HUES6 (cell line): ENCODE measurements around the gene CDK17.
A peak's percentile ranks its signal among the peaks of the same experiment; 100 is the strongest.
"Not testable (repeated sequence)": the region's sequence is repeated elsewhere in the genome, so short reads cannot be mapped to it uniquely, and the experiment has no call there.

Experiments used
- H3K27ac ChIP-seq: 2 replicates; pipeline ENCODE4 v1.7.0; 2013; ENCODE audit warnings: low read depth, mild to moderate bottlenecking, low read length, inconsistent platforms
- H3K27me3 ChIP-seq: 2 replicates; pipeline ENCODE4 v1.6.1; 2013; ENCODE audit warnings: low read length; ENCODE audit not compliant: control insufficient read depth, insufficient read depth
- H3K36me3 ChIP-seq: 2 replicates; pipeline ENCODE4 v1.6.1; 2013; ENCODE audit warnings: low read length; ENCODE audit not compliant: control insufficient read depth, insufficient read depth
- H3K4me1 ChIP-seq: 2 replicates; pipeline ENCODE4 v1.6.1; 2013; ENCODE audit warnings: low read length; ENCODE audit not compliant: control insufficient read depth, insufficient read depth
- H3K4me3 ChIP-seq: 2 replicates; pipeline ENCODE4 v1.5.1; 2013; ENCODE audit warnings: low read depth, low read length
- H3K9ac ChIP-seq: one replicate; pipeline ENCODE4 v1.6.1; 2013; ENCODE audit warnings: mild to moderate bottlenecking, low read length
- H3K9me3 ChIP-seq: 2 replicates; pipeline ENCODE4 v1.6.1; 2013; ENCODE audit warnings: low read depth, low read length; ENCODE audit not compliant: control insufficient read depth, insufficient read depth

The CDK17 gene

DNA sequence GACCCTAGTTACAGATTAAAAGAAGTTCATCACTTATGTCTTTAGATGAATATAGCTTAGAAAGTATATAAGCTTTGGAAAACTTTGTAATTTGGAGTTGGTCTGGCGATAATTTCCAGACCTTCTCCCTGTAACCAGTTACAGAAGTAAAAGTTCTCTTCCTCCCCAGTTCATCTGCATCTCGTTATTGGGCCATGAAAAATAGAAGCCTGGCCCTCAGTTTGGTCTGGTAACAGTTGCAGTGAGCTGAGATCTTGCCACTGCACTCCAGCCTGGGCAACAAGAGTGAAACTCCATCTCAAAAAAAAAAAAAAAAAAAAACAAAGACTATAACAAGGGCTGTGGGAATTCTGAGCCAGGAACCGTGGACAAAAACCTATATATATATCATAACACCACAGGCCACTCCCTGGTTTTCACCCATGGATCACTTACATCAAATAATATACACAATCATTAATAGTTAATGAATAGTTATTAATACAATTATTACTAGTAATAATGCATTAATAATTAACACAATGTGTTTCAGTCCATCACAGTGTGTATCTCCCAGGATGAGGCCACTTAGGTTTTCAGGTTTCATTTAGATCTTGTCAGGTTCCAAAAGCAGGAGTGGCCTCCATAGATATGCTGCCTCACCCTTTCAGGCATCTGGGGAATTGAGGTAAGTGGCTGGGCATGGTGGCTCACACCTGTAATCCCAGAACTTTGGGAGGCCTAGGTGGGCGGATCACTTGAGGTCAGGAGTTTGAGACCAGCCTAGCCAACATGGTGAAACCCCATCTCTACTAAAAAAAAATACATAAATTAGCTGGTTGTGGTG, 32.5 kb upstream of the CDK17 start:
- H3K27me3 ChIP-seq, H3K9ac ChIP-seq, H3K9me3 ChIP-seq, H3K36me3 ChIP-seq, H3K27ac ChIP-seq, H3K4me3 ChIP-seq, H3K4me1 ChIP-seq: not testable (repeated sequence)

DNA sequence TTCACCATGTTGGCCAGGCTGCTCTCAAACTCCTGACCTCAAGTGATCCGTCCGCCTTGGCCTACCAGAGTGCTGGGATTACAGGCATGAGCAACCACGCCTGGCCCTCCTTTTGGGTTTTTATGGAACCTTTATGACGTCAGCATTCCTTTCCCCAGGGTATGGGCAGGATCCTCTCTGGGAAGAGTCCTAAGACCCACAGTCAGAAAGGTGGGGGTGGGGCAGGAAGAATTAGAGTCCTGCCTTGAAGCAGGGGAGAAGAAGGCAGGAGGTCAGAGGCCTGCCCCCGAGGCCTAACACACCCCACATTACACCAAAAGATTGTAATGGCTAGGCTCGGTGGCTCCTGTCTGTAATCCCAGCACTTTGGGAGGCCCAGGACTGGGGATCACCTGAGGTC, 30.8 kb upstream of the CDK17 start:
- Histone ChIP-seq H3K27ac (no peak overlapping the region), H3K9me3 (no peaks in the 10 kb centered on the region), H3K4me1 (peaks cover 16% of the 10 kb centered on the region), H3K36me3 (no peaks in the 10 kb centered on the region), H3K4me3 (no peak overlapping the region), H3K27me3 (no peaks in the 10 kb centered on the region), H3K9ac (no peak overlapping the region)

DNA sequence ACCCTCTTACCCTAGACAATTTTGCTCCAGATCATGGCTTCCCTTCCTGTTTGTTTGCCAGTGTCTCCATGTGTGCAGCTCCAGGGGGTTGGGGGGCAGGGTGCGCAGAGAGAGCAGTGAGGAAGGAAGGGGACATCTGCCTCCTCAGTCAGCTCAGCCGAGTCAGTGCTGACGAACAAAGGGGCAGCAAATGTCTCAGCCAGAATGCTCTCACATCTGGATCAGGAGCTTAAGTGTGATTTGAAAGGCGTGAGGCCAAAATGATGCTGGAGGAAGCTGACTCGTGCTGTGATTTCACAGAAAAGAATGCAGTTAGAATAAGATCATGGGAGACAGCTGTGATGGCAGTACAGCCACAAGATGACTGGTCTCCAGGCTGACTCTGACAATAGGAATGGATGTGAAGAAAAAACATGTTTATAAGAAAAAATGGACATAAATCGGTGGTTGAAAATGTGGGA, 27.1 kb upstream of the CDK17 start:
- Histone ChIP-seq H3K9ac (peak overlapping the region; percentile 45), H3K4me1 (peaks cover 16% of the 10 kb centered on the region), H3K4me3 (no peak overlapping the region), H3K9me3 (no peaks in the 10 kb centered on the region), H3K27me3 (no peaks in the 10 kb centered on the region), H3K36me3 (no peaks in the 10 kb centered on the region), H3K27ac (peak overlapping the region; percentile 64; the same call in 1 of the 2 replicates)

DNA sequence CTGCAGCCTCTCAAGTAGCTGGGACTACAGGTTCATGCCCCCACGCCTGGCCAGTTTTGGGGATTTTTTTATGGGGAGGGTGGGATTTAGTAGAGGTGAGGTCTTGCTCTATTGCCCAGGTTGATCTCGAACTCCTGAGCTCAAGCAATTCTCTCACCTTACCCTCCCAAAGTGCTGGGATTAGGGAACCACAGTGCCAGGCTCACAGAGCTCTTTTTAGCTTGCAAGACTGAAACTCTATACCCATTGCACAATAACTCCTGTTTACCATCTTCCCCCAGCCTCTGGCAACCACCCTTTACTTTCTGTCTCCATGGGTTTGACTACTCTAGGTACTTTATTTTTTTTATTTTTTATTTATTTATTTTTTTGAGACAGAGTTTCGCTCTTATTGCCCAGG, 25.7 kb upstream of the CDK17 start:
- Histone ChIP-seq H3K27ac (no peak overlapping the region), H3K4me1 (peaks cover 11% of the 10 kb centered on the region), H3K4me3 (no peak overlapping the region), H3K27me3 (no peaks in the 10 kb centered on the region), H3K9me3 (no peaks in the 10 kb centered on the region), H3K36me3 (no peaks in the 10 kb centered on the region), H3K9ac (no peak overlapping the region)

DNA sequence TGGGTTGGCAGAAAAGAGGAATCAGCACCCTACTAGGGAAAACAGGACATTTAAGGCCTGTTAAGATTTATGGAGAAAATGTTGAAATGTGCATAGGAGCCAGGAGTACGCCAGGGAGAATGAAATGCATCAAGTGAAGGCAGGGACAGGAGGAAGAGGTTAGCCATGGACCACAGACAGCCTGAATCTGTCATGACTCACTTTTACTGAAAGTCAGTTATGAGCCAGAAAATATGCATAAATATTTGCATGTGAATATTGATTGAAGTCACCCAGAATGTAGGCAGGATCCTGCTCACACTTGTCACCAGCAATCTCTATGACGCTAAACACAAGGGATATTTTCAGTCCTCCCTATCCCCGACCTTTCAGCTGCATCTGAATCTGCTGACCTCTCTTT, 25.1 kb upstream of the CDK17 start:
- H3K27me3 ChIP-seq: no peaks in the 10 kb centered on the region
- H3K9ac ChIP-seq: no peak overlapping the region
- H3K27ac ChIP-seq: no peak overlapping the region
- peaks cover 11% of the 10 kb centered on the region for H3K4me1 ChIP-seq
- H3K9me3 ChIP-seq: no peaks in the 10 kb centered on the region
- no peak overlapping the region for H3K4me3 ChIP-seq
- no peaks in the 10 kb centered on the region for H3K36me3 ChIP-seq

DNA sequence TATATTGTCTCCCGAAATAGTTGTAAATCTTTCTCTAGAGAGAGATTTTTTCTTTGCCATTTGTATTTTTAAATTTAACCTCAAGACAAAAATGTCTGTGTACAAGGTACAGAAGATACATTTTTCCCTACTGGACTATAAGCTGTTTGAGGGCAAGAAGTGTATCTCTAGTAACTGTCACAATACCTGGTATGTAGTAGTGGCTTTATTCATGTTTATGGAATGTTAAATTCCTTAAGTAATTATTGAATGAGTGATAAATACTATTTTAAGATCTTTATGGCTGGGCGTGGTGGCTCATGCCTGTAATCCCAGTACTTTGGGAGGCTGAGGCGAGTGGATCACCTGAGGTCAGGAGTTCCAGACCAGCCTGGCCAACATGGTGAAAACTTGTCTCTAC, 24.4 kb upstream of the CDK17 start:
- H3K36me3 ChIP-seq: no peaks in the 10 kb centered on the region
- H3K27ac ChIP-seq: no peak overlapping the region

DNA sequence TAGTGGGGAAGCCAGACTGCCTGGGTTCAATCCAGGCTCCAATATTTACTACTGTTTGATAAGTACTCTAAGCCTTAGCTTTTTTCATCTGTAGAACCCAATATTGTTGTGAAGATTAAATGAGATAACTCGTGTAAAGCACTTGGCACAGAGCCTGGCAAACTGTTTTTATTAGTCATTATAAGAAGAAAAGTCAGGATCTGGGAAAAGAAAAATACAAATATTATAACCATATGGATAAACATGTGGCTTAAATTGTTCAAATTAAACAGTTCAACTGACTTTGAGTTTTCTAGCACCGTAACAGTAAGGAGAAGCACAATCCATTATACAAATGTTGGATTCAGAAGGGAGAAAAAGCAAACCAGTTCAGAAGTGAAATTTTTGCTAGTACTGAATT, 22.0 kb upstream of the CDK17 start:
- Histone ChIP-seq H3K4me1 (peaks cover 3% of the 10 kb centered on the region), H3K27me3 (no peaks in the 10 kb centered on the region), H3K9ac (no peak overlapping the region), H3K27ac (no peak overlapping the region), H3K36me3 (no peaks in the 10 kb centered on the region), H3K4me3 (no peak overlapping the region), H3K9me3 (no peaks in the 10 kb centered on the region)

More for the DNA sequence above, 24.4 kb upstream of the CDK17 start:
- Histone ChIP-seq H3K9me3 (no peaks in the 10 kb centered on the region), H3K27me3 (no peaks in the 10 kb centered on the region), H3K9ac (no peak overlapping the region), H3K4me1 (peaks cover 11% of the 10 kb centered on the region), H3K4me3 (no peak overlapping the region)

DNA sequence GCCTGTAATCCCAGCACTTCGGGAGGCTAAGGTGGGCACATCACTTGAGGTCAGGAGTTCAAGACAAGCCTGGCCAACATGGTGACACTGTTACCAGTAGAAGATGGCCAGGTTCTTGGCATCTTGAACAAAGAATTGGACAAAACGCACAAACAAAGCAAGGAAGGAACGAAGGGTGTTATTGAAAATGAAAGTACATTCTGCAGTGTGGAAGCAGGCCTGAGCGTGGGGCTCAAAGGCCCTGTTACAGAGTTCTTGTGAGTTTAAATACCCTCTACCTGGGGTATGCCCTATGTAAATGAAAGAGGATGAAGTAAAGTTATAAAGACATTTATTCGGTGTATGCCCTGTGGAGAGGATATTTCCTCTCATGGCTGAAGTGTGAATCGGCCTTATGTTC, 20.8 kb upstream of the CDK17 start:
- H3K4me1 ChIP-seq: no peaks in the 10 kb centered on the region
- H3K27ac ChIP-seq: no peak overlapping the region
- H3K9ac ChIP-seq: no peak overlapping the region
- no peaks in the 10 kb centered on the region for H3K36me3 ChIP-seq
- no peaks in the 10 kb centered on the region for H3K9me3 ChIP-seq
- no peaks in the 10 kb centered on the region for H3K27me3 ChIP-seq
- no peak overlapping the region for H3K4me3 ChIP-seq

DNA sequence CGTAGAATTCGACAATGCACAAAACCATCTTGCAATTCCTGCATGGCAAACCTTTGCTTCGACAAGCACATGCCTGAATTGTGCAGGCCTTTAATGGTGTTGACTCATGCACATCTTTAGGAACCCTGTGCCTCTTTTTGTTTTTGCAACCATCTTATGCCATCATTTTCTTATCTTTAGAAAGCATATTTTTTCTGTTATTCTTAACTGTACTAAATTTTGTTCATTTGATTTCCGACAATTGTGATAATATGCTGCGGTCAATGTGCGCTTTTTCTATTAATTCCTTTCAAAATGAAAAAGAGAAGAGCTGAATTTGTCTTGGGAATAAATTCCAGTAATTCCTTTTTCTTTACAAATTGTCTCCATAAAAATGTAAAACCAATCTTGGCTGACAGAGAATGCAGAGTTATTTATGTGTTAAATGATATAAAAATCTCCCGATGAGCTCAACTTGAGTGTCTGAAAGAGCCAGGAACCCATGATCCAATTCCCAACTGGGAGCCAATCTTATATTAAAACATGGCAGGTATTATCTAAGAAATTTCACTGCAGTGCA, 20.1 kb upstream of the CDK17 start:
- Histone ChIP-seq H3K4me1 (no peaks in the 10 kb centered on the region), H3K9ac (no peak overlapping the region), H3K27ac (no peak overlapping the region), H3K27me3 (no peaks in the 10 kb centered on the region), H3K9me3 (no peaks in the 10 kb centered on the region), H3K36me3 (no peaks in the 10 kb centered on the region), H3K4me3 (no peak overlapping the region)

DNA sequence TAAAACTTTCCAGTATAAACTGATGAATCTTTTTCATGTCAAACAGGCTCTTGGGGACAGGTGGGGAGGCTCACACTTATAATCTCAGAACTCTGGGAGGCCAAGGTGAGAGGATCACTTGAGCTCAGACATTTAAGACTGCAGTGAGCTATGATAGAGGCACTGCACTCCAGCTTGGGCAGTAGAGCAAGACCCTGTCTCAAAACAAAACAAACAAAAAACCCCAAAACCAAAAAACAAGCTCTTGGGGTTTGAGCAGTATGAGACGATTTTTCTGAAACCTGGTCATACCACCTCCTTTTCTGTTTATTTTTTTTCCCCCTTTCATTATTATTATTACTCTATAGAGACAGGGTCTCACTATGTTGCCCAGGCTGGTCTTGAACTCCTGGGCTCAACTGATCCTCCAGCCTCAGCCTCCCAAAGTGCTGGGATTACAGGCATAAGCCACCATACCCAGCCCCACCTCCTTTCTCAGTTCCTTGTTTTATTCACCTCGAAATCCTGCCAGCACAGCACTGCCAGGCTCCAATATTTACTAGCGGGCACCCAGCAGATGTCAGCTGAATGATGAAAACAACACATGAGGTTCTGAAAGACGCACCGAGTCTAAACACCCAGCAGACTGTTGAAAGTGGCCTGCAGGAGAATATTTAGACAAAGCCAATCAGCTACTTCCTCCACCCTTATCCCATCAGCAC, 19.5 kb upstream of the CDK17 start:
- H3K4me1 ChIP-seq: no peaks in the 10 kb centered on the region
- H3K9ac ChIP-seq: no peak overlapping the region
- no peak overlapping the region for H3K4me3 ChIP-seq
- no peaks in the 10 kb centered on the region for H3K27me3 ChIP-seq
- no peaks in the 10 kb centered on the region for H3K36me3 ChIP-seq
- no peak overlapping the region for H3K27ac ChIP-seq
- no peaks in the 10 kb centered on the region for H3K9me3 ChIP-seq

DNA sequence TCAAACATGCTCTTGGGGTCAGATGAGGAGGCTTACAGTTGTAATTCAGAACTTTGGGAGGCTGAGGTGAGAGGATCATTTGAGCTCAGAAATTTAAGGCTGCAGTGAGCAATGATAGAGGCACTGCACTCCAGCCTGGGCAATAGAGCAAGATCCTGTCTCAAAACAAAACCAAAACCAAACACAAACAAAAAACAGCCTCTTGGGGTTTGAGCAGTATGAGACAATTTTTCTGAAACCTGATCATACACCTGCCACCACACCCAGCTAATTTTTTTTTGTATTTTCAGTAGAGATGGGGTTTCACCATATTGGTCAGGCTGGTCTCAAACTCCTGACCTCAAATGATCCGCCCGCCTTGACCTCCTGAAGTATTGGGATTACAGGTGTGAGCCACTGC, 17.4 kb upstream of the CDK17 start:
- H3K4me3 ChIP-seq, H3K9ac ChIP-seq, H3K27ac ChIP-seq, H3K4me1 ChIP-seq, H3K36me3 ChIP-seq, H3K9me3 ChIP-seq, H3K27me3 ChIP-seq: not testable (repeated sequence)
